RCC 7860 (cell line): ENCODE measurements around the gene CA10.

ENCODE experiments used
- DNase-seq: peaks from one replicate; pipeline ENCODE4 v3.0.0-alpha.2; 2015; ENCODE audit warnings: low spot score
- FAIRE-seq: peaks from 2 replicates; lab custom pipeline; 2012; peaks lifted over from hg19 to GRCh38; lab: Jason Lieb, UNC

The CA10 gene

DNA sequence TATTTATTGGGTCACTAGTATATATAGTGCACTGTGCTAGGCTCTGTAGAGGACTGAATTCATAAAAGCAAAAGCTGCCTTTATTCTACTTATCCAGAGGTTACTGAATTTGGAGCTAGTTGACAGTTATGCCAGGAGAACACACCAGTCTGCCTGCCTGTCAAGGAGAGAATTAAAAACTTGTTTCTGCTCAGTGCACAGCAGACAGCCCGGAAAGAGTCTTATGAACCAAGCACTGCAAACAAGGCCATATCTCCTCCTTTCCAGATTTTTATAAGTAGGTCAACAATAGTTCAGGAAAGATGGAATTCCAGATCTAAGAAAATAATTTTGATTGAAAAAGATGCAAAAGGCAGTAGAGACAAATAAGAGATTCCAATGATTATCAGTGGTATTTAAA lies 267.8 kb downstream of the CA10 start:
- FAIRE-seq: no peak

DNA sequence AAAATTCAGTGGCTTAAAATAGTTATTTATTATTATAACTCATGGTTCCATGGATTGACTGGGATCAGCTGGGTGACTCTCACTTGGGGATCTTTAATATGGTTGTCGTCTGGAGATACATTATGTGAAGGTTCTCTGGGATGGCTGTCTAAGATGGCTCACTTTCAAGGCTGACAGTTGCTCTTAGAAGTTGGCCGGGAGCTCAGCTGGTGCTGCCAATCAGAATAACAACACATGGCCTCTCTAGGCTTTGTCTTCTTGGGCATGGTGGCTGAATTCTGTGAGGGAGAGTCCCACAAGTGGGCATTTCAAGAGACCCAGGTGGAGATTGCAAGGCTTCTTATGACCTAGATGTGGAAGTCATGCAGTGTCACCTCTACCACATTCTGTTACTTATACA lies 269.7 kb downstream of the CA10 start:
- DNase-seq (no peak), FAIRE-seq (no peak)

More for the DNA sequence above, 267.8 kb downstream of the CA10 start:
- no peak for DNase-seq

DNA sequence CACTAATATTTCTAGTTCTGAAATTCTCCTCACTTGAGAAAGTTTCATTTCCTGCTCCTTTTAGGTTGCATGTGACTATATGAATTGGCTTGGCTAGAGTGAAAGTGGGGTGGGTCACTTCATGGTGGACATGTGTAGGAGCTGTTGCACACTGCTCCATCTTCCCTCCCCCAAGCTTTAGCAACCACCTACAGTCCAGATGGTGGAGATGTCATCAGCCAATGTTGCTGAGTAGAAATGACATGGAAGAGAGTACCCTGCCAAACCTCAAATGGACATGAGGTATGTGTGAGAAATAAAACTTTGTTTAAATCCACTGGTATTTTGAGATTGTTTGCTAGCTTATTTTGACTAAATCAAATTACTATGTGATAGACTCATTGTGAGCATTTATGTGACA lies 281.5 kb downstream of the CA10 start:
- FAIRE-seq (no peak), DNase-seq (no peak)

DNA sequence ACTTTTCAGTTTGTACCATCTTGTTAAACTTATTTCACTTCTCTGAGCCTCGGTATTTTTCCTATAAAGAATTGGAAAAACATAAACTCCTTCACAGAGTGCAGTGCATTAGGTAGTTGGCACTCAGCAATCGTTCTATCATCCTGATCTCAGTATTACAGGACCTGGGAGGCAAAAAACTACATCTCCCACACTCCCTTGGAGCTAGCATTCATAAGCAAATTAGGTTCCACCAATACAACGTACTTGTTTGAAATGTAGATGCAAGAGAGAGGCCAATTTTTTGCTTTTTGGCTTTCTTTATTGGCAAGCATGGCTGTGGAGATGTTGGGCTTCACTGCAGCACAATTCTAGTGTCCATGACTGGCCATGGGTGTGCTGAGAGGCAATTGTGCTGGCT lies 285.2 kb downstream of the CA10 start:
- FAIRE-seq: no peak
- DNase-seq: no peak

- no peak for DNase-seq
- no peak for FAIRE-seq
These were observed 289.1 kb downstream of the CA10 start for GRCh38 chr17:51869387-51869786.

DNA sequence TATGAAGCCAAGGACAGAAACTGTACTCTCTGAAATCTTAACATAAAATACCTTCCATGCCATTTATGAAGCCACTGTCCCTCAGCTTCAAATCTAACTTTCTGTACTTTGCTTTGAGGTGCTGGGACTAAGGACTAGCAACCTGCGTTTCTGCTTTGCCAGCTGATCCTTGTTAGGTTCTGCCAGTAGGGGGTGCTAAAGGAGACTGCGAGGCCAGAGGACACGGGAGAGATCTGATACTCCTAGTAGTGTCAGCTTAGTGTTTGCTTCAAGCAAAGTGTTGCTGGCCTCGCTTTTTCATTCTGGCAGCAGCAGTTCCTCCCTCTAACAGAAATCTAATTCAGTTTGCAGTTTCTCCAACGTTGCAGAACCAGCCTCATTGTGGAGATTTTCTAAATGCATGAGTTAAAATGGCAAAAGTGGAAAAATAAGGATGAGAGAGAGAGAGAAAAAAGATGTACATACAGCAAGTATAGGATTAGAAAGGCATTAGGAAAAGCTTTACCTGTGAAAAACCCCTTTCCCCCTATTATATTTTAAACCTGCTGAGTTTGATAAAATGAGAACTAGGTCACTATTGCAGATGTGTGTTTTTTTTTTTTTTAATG lies 297.5 kb downstream of the CA10 start:
- FAIRE-seq: no peak
- peak; percentile 23 for DNase-seq

GRCh38 chr17:51857052-51857597 lies 301.4 kb downstream of the CA10 start:
- FAIRE-seq: no peak

DNA sequence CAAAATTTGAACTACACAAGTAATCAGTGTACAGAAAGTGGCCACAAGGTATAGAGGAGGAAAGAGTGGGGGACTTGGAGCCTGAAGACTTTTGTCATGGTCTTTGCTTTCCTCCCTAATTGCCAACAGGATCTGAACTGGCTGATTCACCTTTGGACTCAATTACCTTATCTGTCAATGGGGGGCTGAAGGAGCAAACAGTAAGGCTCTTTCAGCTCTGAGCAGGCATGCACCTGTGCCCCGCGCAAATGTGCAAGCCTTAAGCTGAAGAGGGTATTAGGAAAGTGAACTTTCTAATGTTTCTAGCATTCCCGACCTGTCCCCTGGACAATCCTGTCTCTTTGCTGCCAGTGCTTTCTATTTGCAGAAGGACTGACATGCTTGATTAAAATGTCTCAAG lies 302.7 kb downstream of the CA10 start:
- DNase-seq (no peak), FAIRE-seq (no peak)

More at GRCh38 chr17:51857052-51857597, 301.4 kb downstream of the CA10 start:
- no peak for DNase-seq

DNA sequence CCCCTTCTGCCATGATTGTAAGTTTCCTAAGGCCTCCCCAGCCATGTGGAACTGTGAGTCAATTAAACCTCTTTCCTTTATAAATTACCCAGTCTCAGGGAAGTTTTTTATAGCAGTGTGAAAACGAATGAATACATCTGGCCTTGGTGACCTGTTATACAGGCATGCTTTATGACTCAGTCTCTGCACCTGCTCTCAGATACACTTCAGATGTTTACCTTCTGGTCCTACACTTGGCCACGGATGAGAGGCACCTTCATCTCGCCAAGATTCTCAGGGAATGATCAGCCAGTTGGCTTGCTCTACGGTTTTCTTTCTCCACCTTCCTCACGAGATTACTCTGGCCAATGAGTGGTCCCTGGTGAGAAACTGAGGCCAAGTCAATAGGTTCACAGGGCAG lies 304.7 kb downstream of the CA10 start:
- no peak for FAIRE-seq
- DNase-seq: no peak

- FAIRE-seq (no peak), DNase-seq (no peak)
These were observed 305.9 kb downstream of the CA10 start for GRCh38 chr17:51852603-51853002.

GRCh38 chr17:51850201-51850600 lies 308.3 kb downstream of the CA10 start:
- DNase-seq: no peak
- FAIRE-seq: no peak

GRCh38 chr17:51848451-51848850 lies 310.1 kb downstream of the CA10 start:
- FAIRE-seq (no peak), DNase-seq (no peak)

GRCh38 chr17:51846566-51846965 lies 311.9 kb downstream of the CA10 start:
- FAIRE-seq: no peak
- no peak for DNase-seq

DNA sequence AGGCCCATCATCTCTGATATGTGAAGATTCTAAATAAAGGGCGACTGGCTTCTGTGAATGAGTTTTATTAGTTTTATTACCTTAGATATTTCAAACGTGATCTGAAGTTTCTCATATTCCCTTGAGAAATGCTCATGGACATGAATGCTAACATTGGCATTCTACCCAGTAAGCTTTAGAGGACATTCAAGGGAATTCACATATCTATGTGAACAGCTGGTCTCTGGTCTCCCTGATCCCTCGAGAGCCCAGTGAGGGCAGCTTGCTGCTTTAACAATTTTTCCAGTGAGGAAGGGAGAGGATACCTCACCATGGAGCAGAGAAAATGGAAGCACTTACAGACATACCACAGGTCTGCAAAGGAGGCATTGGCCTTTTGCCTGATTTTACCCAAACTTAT lies 312.7 kb downstream of the CA10 start:
- FAIRE-seq: no peak
- DNase-seq: no peak

DNA sequence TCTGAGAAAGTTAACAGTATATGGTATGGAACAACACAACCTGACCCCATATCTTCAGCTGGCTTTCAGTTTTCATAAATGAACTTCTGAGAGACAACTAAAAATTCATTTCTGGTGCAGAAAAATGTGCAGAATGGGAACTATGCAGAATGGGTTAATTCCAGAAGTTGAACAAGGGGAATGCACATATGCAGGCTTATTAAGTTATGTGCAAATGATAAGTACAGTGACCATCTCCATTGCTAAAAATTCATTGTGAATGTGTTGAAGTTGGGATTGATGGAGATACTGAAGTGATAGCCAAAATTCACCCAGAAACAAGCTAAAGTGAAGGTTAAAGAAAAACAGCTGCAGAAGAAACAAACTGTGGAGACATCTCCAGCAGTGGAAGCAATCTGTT lies 315.8 kb downstream of the CA10 start:
- no peak for DNase-seq
- FAIRE-seq: no peak

DNA sequence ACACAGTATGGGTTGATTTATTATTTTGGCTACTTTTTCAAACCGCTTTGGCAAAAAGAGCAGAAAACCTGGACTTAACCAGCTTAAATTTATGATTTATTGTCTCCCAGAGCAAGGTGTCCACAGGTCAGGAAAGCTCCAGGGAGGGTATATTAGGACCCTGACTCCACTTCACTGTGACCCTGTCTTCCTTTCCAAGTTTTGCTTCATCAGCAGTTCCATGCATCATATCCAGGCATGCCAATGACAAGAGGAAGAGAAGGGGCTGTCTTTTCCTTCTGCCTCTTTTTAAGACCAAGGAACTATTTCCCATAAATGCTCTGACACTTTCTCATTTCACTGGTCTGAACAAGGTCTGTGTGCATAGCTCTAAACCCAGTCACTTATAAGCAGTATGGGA lies 316.8 kb downstream of the CA10 start:
- no peak for DNase-seq
- FAIRE-seq: no peak

GRCh38 chr17:51840688-51841087 lies 317.8 kb downstream of the CA10 start:
- DNase-seq (no peak), FAIRE-seq (no peak)

DNA sequence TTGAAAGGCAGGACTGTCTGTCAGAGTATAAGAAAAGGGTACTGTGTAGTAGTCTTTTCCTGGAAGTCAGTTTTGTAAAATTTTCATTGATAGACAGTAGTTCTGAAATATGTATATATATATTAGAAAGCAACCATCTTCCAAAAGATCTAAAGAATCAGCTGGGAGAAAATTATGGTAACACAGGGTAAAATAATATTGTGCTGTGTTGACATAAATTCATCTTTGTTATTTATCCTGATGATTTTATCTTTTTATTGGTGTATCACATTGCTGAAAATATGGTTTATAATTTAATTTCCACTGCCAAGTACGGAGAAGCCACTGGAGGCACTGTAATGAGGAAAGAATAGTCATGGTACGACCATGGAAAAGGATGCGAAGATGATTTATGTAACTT lies 324.9 kb downstream of the CA10 start:
- no peak for FAIRE-seq
- DNase-seq: no peak

- DNase-seq: no peak
- no peak for FAIRE-seq
These were observed 325.5 kb downstream of the CA10 start for GRCh38 chr17:51833045-51833444.

DNA sequence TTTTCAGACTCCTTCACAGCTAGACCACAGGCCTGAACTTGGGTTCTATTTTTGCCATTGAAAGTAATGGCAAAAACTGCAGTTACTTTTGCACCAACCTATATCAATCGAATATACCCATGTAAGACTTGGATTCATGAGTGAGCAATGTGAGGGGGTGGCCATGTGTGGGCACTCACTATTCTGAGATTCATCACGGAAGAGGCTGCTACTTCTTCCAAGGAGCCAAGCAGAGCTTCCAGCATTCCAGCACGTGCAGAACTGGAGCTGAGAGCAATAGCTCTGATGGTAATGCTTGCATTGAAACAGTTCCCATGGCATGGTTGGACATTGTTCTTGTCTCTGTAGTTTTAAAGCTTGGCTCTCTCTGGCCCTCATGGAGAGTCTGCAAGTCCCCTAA lies 327.6 kb downstream of the CA10 start:
- no peak for DNase-seq
- FAIRE-seq: no peak

- no peak for FAIRE-seq
- DNase-seq: no peak
These were observed 328.1 kb downstream of the CA10 start for GRCh38 chr17:51830451-51830850.

DNA sequence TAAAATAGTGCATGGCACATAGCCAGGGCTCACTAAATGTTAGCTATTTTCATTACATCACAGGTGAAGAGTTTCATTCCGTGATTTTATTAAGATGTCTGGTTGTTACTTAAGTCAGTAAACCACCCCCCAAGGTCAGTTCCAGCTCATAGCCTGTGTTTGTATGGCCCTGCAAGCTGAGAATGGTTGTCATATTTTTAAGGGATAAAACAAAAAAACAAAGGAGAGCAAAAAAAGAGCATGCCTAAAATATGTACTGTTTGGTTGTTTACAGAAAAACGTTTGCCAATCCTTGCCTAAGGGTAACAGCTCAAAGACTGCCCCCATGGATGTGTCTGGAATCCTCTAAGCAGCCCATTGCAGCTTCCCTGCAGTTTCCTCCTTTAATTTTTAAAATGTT lies 329.6 kb downstream of the CA10 start:
- no peak for DNase-seq
- no peak for FAIRE-seq

DNA sequence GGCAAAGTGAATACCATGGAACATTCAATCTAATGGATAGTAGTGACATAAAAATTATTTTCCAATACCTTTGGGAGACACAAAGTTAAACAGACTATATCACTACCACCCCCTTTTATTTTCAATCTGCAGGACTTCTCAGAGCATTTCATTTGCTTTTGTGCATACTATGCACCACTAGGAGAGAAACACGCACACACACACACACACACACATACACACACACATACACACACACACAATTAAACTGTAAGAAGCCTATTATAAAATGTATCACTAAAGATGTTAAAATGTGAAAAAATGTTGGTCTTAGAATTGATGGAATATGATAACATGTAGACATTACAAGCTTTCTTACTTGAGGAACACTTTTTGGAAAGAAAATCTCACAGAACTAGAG lies 331.4 kb downstream of the CA10 start:
- no peak for DNase-seq
- FAIRE-seq: no peak
